Natural killer cell treated with Interleukin-12 subunit alpha and Interleukin-12 subunit beta and Interleukin-15 and Interleukin-18, amount 100 ng/mL, for 72 hours (primary cell): ENCODE results near the gene APBB1. TPM values are rescaled to one million over a fixed set of nuclear protein-coding genes. Genes with fewer than 3 reads are reported as not detected.

Experiments
- ATAC-seq, 2 donors: fragments of 150-1000 bp; cut with Tn5 transposase in 1 of 2; sonication (Bioruptor Pico), chemical (Tn5 transposase) in 1 of 2; 2 replicates each; pipeline ENCODE4 v1.10.0; 2021
- DNase-seq: peaks from one replicate; pipeline ENCODE4 v3.0.0; 2022; ENCODE audit warnings: low spot score
- H3K27ac Mint-ChIP-seq, 2 donors: 1 replicate in 1 of 2; 2 replicates in 1 of 2; pipeline ENCODE4 v1.8.0; 2022; ENCODE audit warnings: mixed read lengths in 2 of 2, mild to moderate bottlenecking in 1 of 2, moderate library complexity in 1 of 2
- H3K27me3 Mint-ChIP-seq, 2 donors: 1 replicate in 1 of 2; 2 replicates in 1 of 2; pipeline ENCODE4 v1.8.0; 2022; ENCODE audit warnings: mixed read lengths in 2 of 2
- H3K36me3 Mint-ChIP-seq: one replicate; pipeline ENCODE4 v1.8.0; 2022; ENCODE audit warnings: mixed read lengths
- H3K4me1 Mint-ChIP-seq, 2 donors: 1 replicate in 1 of 2; 2 replicates in 1 of 2; pipeline ENCODE4 v1.8.0; 2022; ENCODE audit warnings: low read depth in 2 of 2, mixed read lengths in 2 of 2, mild to moderate bottlenecking in 1 of 2
- H3K4me3 Mint-ChIP-seq: one replicate; pipeline ENCODE4 v1.8.0; 2022; ENCODE audit warnings: mixed read lengths
- H3K9me3 Mint-ChIP-seq: 2 replicates; pipeline ENCODE4 v1.8.0; 2022; ENCODE audit warnings: mixed read lengths
- total RNA-seq, 2 donors: library from RNA; stranded (reverse); gene quantifications; one replicate each; pipeline ENCODE4 v1.2.3, GENCODE V29; 2022

Gene APBB1
- total RNA-seq, 2 donors from 2014 or later = 25.5 to 27.5 TPM

DNA sequence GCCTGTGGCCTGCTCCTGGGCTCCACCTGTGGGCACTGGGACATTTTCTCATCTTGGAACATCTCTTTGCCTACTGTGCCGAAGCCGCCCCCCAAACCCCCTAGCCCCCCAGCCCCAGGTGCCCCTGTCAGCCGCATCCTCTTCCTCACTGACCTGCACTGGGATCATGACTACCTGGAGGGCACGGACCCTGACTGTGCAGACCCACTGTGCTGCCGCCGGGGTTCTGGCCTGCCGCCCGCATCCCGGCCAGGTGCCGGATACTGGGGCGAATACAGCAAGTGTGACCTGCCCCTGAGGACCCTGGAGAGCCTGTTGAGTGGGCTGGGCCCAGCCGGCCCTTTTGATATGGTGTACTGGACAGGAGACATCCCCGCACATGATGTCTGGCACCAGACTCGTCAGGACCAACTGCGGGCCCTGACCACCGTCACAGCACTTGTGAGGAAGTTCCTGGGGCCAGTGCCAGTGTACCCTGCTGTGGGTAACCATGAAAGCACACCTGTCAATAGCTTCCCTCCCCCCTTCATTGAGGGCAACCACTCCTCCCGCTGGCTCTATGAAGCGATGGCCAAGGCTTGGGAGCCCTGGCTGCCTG is 27.3 kb downstream of the APBB1 start:
- Mint-ChIP-seq H3K36me3 (no peaks in the 10 kb centered on the region), H3K27ac (no peak overlapping the region)

DNA sequence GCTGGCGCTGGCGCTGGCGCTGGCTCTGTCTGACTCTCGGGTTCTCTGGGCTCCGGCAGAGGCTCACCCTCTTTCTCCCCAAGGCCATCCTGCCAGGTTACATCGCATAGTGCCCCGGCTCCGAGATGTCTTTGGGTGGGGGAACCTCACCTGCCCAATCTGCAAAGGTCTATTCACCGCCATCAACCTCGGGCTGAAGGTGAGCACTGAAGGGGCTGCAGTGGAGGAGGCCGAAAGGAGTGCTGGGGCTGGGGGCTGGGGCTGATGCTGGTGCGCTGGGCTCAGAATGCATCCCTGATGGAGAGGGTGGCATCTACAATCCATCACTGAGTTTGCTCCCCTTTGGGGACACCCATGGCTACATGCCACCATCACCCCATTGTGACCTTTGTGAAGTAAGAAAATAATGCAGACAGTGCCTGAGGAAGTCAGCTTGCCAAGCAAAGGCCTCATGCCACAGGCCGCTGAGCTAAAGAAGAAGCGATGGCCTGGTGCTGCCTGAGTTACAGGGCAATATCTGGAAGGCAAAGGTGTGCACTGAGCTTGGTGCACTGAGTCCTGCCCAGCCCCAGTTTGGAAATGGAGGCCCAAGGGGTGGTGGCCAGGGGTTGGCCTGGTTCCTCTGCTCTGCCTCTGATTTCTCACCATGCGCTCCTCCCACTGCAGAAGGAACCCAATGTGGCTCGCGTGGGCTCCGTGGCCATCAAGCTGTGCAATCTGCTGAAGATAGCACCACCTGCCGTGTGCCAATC is 28.0 kb downstream of the APBB1 start:
- DNase-seq = no peak
- Mint-ChIP-seq H3K27ac (peak overlapping the region; percentile 78 to 92), H3K4me3 (peak overlapping the region; percentile 90), H3K4me1 (peaks cover 21 to 28% of the 10 kb centered on the region in 2 donors), H3K36me3 (no peaks in the 10 kb centered on the region), H3K27me3 (no peaks in the 10 kb centered on the region), H3K9me3 (no peaks in the 10 kb centered on the region)
- ATAC-seq = no peak

More for the DNA sequence above, 27.3 kb downstream of the APBB1 start:
- H3K4me3 Mint-ChIP-seq = peak overlapping the region; percentile 90
- no peak for DNase-seq
- no peaks in the 10 kb centered on the region for H3K27me3 Mint-ChIP-seq
- H3K9me3 Mint-ChIP-seq = no peaks in the 10 kb centered on the region
- peaks cover 25 to 34% of the 10 kb centered on the region in 2 donors for H3K4me1 Mint-ChIP-seq
- no peak for ATAC-seq

DNA sequence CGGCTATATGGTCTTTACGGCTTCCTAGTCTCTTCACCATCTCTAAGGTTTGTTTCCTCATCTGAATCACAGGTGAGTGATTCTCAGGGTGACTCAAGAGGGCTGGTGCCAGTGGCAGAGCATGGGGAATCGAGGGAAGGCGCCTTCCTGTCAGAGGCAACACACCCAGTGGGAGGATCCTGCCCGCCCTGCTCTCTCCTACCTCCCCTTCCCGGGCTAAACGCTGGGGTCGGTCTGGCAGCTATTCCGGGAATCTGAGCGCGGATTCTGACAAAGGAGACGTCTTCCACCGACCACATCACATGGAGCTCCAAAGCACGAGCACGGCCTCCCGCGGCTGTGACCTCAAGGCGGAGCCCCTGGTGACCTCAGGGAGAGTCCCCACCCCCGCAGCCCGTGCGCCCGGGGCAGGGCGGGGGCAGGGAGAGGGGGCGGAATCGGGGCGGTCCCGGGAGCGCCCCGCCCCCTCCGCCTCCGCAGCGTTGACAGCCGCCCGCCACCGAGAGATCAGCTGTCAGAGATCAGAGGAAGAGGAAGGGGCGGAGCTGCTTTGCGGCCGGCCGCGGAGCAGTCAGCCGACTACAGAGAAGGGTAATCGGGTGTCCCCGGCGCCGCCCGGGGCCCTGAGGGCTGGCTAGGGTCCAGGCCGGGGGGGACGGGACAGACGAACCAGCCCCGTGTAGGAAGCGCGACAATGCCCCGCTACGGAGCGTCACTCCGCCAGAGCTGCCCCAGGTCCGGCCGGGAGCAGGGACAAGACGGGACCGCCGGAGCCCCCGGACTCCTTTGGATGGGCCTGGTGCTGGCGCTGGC is 28.8 kb downstream of the APBB1 start, which contains the start of gene SMPD1:
Gene SMPD1, plus strand, starts transcription at position 570 of the 813 bp plus-strand sequence. Its CDS starts 125 bp downstream, at position 695.
- Mint-ChIP-seq H3K27me3 (no peaks in the 10 kb centered on the region), H3K4me3 (peak within 1 kb of the TSS; percentile 90), H3K36me3 (no peaks in the 10 kb centered on the region), H3K9me3 (no peaks in the 10 kb centered on the region), H3K4me1 (peaks cover 25 to 28% of the 10 kb centered on the region in 2 donors), H3K27ac (peak within 1 kb of the TSS; percentile 78 to 92)
- DNase-seq (peak; percentile 96), ATAC-seq (peak; percentile 97)

DNA sequence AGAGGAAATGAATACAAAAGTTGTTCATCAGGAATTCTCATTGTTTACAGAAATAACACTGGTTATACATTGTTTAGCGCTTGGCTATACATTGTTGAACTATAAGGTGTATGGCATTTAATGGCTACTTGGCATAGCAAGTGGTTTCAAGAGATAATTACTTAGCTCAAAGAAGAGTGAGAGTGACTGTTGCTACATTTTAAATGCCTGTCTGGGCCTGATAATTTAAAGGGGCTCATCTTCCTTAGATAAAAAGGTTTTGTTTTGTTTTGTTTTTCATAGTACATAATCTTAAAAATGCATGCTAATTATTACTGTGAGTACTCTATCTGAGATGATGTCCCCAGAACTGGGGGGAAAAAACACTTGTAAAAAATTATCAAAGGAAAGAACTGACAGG is 30.1 kb downstream of the APBB1 start:
- H3K36me3 Mint-ChIP-seq = no peaks in the 10 kb centered on the region
- no peaks in the 10 kb centered on the region for H3K9me3 Mint-ChIP-seq
- DNase-seq = no peak
- H3K4me1 Mint-ChIP-seq = peaks cover 26 to 28% of the 10 kb centered on the region in 2 donors
- ATAC-seq = no peak
- H3K27ac Mint-ChIP-seq = peak overlapping the region; percentile 78 to 92
- H3K27me3 Mint-ChIP-seq = no peaks in the 10 kb centered on the region
- peak overlapping the region; percentile 90 for H3K4me3 Mint-ChIP-seq

DNA sequence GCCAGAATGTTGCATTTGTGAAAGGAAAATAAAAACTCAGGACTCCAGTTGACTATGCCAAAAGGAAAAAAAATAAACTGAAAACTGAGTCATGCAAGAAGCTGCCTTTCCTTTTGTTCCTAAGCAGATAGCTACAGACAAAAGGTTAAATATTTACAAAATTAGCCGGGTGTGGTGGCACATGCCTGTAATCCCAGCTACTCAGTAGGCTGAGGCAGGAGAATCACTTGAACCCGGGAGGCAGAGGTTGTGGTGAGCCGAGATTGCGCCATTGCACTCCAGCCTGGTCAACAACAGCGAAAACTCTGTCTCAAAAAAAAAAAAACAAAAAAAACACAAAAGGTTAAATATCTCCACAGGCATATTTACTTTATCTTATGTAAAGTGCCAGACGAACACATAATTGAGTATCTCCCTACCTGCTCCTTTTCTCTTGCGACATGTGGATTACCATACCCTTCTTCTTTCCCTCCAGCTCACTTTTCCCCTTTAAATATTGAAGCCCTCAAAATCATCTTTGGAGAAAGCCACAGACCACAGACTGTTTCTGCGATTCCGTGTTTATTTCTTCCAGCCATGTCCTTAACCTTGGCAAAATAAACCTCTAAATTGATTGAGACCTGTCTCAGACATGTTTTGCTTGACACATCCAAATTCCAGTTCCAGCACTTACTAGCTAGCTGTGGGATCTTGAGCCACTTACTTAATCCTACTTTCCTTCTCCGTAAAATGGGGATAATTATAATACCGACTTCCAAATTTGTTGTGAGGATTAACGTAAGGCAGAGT is 30.9 kb downstream of the APBB1 start:
- Mint-ChIP-seq H3K36me3 (no peaks in the 10 kb centered on the region), H3K4me1 (peaks cover 22 to 24% of the 10 kb centered on the region in 2 donors), H3K27ac (peak overlapping the region; percentile 47 to 78), H3K4me3 (no peak overlapping the region), H3K9me3 (no peaks in the 10 kb centered on the region), H3K27me3 (no peaks in the 10 kb centered on the region)
- ATAC-seq (no peak), DNase-seq (no peak)

DNA sequence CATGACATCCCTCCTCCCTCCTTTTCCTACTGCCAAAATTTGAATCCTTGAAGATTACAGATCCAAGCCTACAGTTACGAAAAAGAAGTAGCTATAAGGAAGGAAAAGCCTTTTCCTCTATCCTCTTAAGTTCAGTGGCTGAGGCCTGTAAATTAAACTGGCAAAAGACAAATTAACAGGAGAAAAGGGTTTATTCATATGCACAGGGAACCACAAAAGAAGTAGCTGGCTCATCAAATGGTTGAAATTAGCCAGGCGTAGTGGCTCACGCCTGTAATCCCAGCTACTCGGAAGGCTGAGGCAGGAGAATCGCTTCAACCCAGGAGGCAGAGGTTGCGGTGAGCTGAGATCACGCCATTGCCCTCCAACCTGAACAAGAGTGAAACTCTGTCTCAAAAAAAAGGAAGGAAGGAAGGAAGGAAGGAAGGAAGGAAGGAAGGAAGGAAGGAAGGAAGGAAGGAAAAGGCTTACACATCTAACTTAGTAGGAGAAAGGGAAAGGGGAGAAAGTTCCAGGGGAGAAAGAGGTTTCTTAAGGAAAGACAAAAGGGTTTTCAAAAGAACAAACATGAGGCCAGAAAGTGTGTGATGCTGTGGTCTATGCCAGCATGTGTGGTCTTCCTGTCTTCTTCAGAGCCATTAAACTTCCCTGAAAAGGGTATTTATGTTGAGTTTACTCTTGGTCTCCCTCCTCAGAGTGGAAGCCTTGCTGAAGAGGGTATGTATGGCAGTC is 33.7 kb downstream of the APBB1 start:
- ATAC-seq (no peak), DNase-seq (no peak)
- no peaks in the 10 kb centered on the region for H3K36me3 Mint-ChIP-seq
- H3K27me3 Mint-ChIP-seq = no peaks in the 10 kb centered on the region
- H3K4me1 Mint-ChIP-seq = peaks cover 12 to 13% of the 10 kb centered on the region in 2 donors
- H3K27ac Mint-ChIP-seq = peak overlapping the region in 1 of 2 donors; percentile 11
- no peaks in the 10 kb centered on the region for H3K9me3 Mint-ChIP-seq
- no peak overlapping the region for H3K4me3 Mint-ChIP-seq

DNA sequence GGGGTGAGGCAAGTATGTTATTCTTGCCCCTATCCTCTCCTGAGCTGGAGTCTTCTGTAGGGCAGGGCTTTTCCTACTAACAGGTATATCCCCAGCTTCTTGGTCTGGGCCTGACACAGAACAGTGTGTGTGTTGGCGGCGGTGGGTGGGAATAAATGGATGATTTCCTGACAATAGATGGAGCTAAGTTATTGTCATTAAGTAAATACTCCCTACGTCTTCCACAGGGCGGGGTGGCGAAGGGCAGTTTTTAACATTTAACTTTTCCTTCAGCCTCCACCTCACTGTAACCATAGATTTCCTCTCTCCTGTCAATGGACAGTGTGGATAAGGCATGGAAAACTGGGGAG is 40.3 kb downstream of the APBB1 start:
- Mint-ChIP-seq H3K9me3 (no peaks in the 10 kb centered on the region), H3K36me3 (no peaks in the 10 kb centered on the region), H3K27ac (no peak overlapping the region), H3K4me1 (peaks cover 0 to 4% of the 10 kb centered on the region in 2 donors), H3K4me3 (no peak overlapping the region), H3K27me3 (no peaks in the 10 kb centered on the region)
- ATAC-seq = no peak
- no peak for DNase-seq

DNA sequence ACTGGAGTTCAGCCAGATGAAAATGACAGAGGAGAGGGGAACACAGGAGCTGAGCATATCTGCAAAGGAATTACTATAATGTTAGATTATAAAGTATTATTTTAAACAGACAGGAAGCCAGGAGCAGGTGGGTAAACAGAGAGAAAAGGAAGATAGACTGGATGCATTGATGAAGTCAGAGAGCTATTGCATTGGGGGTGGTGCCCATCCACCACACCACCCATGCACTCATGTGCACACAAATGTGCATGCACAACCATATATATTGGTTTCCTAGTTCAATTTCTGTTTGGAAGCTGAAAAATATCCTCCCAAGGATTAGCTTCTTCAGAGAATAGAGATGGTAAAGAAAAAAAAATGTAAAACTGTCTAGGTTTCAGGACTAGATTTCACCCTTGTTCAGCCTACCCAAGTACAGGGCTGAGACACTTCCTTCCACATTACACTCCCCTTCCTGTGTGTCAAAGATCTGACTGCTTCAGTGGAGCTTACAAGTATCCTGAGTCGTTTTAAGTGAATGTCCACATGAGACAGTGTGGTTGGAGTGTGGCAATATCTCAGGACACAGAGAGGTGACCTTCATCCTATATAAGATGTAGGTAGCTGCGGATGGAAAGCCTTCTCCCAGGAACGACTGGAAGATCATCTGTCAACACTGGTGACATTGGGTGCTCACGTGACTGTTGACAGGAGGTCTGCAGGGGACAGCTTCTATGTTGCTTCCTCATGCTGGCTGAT is 40.8 kb downstream of the APBB1 start:
- ATAC-seq (peak; percentile 24 to 61), DNase-seq (no peak)
- Mint-ChIP-seq H3K27ac (no peak overlapping the region), H3K36me3 (no peaks in the 10 kb centered on the region), H3K9me3 (no peaks in the 10 kb centered on the region), H3K4me1 (peaks cover 0 to 4% of the 10 kb centered on the region in 2 donors), H3K27me3 (no peaks in the 10 kb centered on the region), H3K4me3 (no peak overlapping the region)

DNA sequence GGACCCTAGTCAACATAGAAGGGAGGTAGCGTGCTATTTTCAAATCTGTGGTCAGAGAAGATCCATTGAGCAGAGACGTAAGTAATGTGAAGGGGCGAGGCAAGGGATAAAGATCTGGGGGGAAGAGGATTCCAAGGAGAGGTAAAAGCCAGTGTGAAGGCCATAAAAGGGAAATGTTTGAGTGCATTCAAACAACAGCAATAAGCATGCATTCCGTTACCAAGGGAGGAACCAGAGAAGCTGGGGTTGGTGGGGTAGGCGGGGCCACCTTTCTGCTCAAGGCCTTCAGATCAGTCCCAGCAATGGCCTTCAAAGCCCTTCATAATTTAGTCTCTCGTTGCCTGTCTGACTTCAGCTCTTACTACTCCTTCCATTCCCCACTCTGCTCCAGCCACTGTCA is 47.1 kb downstream of the APBB1 start:
- Mint-ChIP-seq H3K36me3 (no peaks in the 10 kb centered on the region), H3K27me3 (no peaks in the 10 kb centered on the region), H3K4me1 (no peaks in the 10 kb centered on the region), H3K9me3 (no peaks in the 10 kb centered on the region), H3K27ac (no peak overlapping the region), H3K4me3 (no peak overlapping the region)
- ATAC-seq = no peak
- DNase-seq = no peak

DNA sequence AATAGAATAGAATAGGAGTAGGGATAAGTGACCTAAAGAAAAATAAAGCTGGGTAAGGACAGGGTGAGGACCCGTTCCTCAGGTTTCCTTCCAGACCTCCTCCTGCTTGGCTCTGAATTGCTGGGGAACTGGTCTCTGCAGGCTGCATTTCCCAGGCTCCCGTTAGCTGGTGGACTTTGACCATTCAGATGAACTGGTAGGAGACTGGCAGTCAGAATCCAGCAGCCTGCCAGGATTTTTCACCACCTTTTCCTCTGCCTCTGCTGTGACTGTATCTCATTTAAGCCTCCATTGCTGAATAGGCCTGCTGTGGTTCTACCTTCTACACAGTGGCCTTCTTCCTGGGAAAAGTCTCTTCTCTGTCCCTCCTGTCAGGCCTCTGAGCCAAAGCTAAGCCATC is 53.2 kb downstream of the APBB1 start:
- Mint-ChIP-seq H3K27ac (no peak overlapping the region), H3K36me3 (no peaks in the 10 kb centered on the region), H3K4me1 (no peaks in the 10 kb centered on the region), H3K27me3 (no peaks in the 10 kb centered on the region), H3K9me3 (no peaks in the 10 kb centered on the region), H3K4me3 (no peak overlapping the region)
- DNase-seq = no peak
- no peak for ATAC-seq

DNA sequence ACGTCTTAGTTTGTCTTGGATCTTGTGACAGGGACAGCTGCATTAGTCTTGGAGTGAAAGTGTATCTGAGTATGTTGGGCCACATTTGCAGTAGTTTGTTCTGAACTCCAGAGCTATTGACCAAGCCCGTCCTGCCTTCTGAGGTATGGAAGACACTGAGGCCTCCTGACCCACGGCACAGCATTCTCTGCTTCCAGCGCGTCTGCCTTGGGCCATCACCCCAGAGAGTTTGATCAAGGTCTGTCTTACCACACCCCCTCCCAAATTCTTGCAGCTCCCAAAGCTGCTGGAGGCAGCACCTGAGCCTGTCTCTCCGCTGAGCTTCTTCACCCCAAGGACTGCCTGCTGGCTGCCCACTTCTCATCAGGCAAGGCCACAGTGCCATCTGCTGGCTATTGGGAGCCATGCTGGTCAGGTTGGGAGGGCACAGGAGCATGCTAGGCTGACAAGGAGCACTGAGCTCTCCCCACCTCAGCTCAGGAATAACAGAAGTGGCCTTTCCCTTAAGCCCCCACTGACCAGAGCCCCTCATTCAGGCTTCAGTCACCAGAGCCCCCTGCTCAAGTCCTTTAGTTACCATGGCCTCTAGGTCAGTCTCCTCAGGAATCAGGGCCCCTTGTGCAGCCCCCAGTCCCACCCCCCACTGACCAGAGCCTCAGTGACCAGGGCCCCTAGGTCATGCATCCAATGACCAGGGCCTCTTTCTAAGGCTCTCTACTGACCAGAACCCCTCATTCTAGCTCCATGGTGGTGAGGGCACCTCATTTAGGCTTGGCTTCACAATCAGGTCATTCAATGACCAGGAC is 55.8 kb downstream of the APBB1 start:
- no peaks in the 10 kb centered on the region for H3K27me3 Mint-ChIP-seq
- H3K4me3 Mint-ChIP-seq = no peak overlapping the region
- H3K9me3 Mint-ChIP-seq = no peaks in the 10 kb centered on the region
- no peaks in the 10 kb centered on the region for H3K4me1 Mint-ChIP-seq
- no peaks in the 10 kb centered on the region for H3K36me3 Mint-ChIP-seq
- no peak overlapping the region for H3K27ac Mint-ChIP-seq
- DNase-seq (no peak), ATAC-seq (peak; percentile 71 to 75)
